ENCODE data around the gene REV1. TPM values are rescaled to one million over a fixed set of nuclear protein-coding genes. Genes with fewer than 3 reads are reported as not detected.
"Not testable (repeated sequence)": the region's sequence is repeated elsewhere in the genome, so short reads cannot be mapped to it uniquely, and the experiment has no call there.

Gene REV1
- total and polyA plus RNA-seq, 2 of the 8 experiments (the other 6 are each of a cell fraction or from before 2014, with no cell fraction given), result 16.6 to 34.3 TPM

GRCh38 chr2:99475095-99475494 is 14.7 kb downstream of the REV1 start:
- H2BK5ac ChIP-seq (ENCODE audit: low read depth, low read length); H2BK120ac ChIP-seq (replicated peaks; ENCODE audit: low read depth, low read length); H4K8ac ChIP-seq (ENCODE audit: extremely low read depth, insufficient read depth, low read length); H3K23me2 ChIP-seq (ENCODE audit: low read depth, low read length); H4K91ac ChIP-seq (replicated peaks; ENCODE audit: insufficient read length, low read length); H2AFZ ChIP-seq (ENCODE audit: low read length); H3K36me3 ChIP-seq (ENCODE audit: control insufficient read depth in 2 of 4, insufficient read depth in 4 of 4, low read length in 3 of 4); FAIRE-seq; H2BK15ac ChIP-seq (ENCODE audit: low read length); H2BK20ac ChIP-seq (ENCODE audit: low read length); H3K9me3 ChIP-seq (ENCODE audit: insufficient read depth in 2 of 2, low read depth in 1 of 2, low read length in 1 of 2); H3K27me3 ChIP-seq (replicated peaks in 1 of 4; ENCODE audit: control insufficient read depth in 3 of 4, extremely low read depth in 1 of 4, insufficient read depth in 3 of 4, low read length in 3 of 4); H3K14ac ChIP-seq (ENCODE audit: insufficient read length); H4K5ac ChIP-seq (ENCODE audit: insufficient read length, low read depth, low read length); H3K4me3 ChIP-seq (ENCODE audit: extremely low read depth in 1 of 4, insufficient read depth in 2 of 4, low read depth in 3 of 4, low read length in 4 of 4); POLR2A ChIA-PET (ENCODE audit: partially characterized antibody); H3K79me1 ChIP-seq (ENCODE audit: low read depth, low read length); CTCF ChIA-PET (ENCODE audit: partially characterized antibody); H3K23ac ChIP-seq (ENCODE audit: insufficient read length); H3K4me2 ChIP-seq (ENCODE audit: insufficient read depth in 1 of 2, low read depth in 2 of 2, low read length in 2 of 2); H3K56ac ChIP-seq (replicated peaks; ENCODE audit: insufficient read length, low read depth, low read length); H2AK5ac ChIP-seq (ENCODE audit: low read depth, low read length); H3K4ac ChIP-seq (replicated peaks; ENCODE audit: insufficient read length, low read depth, low read length); H3K18ac ChIP-seq (ENCODE audit: extremely low read depth, low read length); H4K20me1 ChIP-seq (replicated peaks in 1 of 2; ENCODE audit: control insufficient read depth in 1 of 2, insufficient read depth in 2 of 2, low read length in 2 of 2); H3K9ac ChIP-seq (replicated peaks in 1 of 4; ENCODE audit: extremely low read depth in 1 of 4, low read depth in 3 of 4, low read length in 3 of 4); DNase-seq (ENCODE audit: low read depth in 1 of 2, low spot score in 2 of 2); H3K27ac ChIP-seq (ENCODE audit: low read depth, low read length): not testable (repeated sequence)
- 87% methylated on average over 4 of the region's 4 CpGs; no CpG with 5 or more reads in 1 of the 2 experiments for WGBS, 2 experiments (ENCODE audit: extremely low coverage in 1 of 2, insufficient coverage in 1 of 2, insufficient read length in 1 of 2, insufficient replicate concordance in 2 of 2, low coverage in 1 of 2, low lambda C conversion rate in 2 of 2, missing lambda C conversion rate in 1 of 2)
- peaks cover 0 to 14% (median 10%) of the 10 kb centered on the region in 4 experiments; a peak in 3 of 7 replicates for H3K4me1 ChIP-seq (replicated peaks in 1 of 4; ENCODE audit: control insufficient read depth in 3 of 4, insufficient read depth in 4 of 4, low read length in 3 of 4)
- peaks cover 12 to 98% of the 10 kb centered on the region in 2 experiments for H3K79me2 ChIP-seq (ENCODE audit: control insufficient read depth in 1 of 2, insufficient read depth in 2 of 2, low read length in 2 of 2)
- H2BK12ac ChIP-seq (ENCODE audit: low read depth, low read length), result 0 out of 2 replicates have a peak overlapping the region, but pooled peaks have one; percentile 5

Measured in H1 (cell line).